T-cell (primary cell): Measurements from ENCODE around the gene TPRG1. TPM values are rescaled to one million over a fixed set of nuclear protein-coding genes. Genes with fewer than 3 reads are reported as not detected.

Experiments used
- ATAC-seq, 4 experiments: fragments of 200-7000 bp in 3 of 4; fragments of 150-1000 bp in 1 of 4; cut with Tn5 transposase; replicated peaks in 1 of 4; 1 replicate in 3 of 4; 2 replicates in 1 of 4; pipeline ENCODE4 v1.10.0; 2021; ENCODE audit warnings: moderate library complexity in 3 of 4, mild to moderate bottlenecking in 2 of 4, moderate number of reproducible peaks in 1 of 4
- CTCF ChIA-PET, 2 donors: fragments of 300-600 bp; sonication (Branson Sonifier 250); formaldehyde crosslinking; loops; one replicate each; lab custom pipeline; 2022; ENCODE audit warnings: antibody characterized with exemption in 2 of 2; lab: Charles Lee
- POLR2A ChIA-PET, 2 donors: fragments of 300-600 bp; sonication (Branson Sonifier 250); formaldehyde crosslinking; loops; one replicate each; lab custom pipeline; 2022; ENCODE audit warnings: antibody characterized with exemption in 2 of 2; lab: Charles Lee
- DNase-seq, 35 experiments: peaks; one replicate each; pipeline versions ENCODE4 v3.0.0 to v3.0.0-alpha.2; 2013 to 2023
- H3K27ac ChIP-seq: one replicate; pipeline ENCODE4 v1.5.1; 2013; ENCODE audit warnings: low read length
- H3K27me3 ChIP-seq, 2 experiments: replicated peaks in 1 of 2; 1 replicate in 1 of 2; 2 replicates in 1 of 2; pipeline versions ENCODE4 v1.6.1 to v1.7.0; 2013; ENCODE audit warnings: low read length in 1 of 2, mixed read lengths in 1 of 2; ENCODE audit not compliant: control insufficient read depth in 2 of 2, insufficient read depth in 2 of 2; ENCODE audit errors: extremely low read depth in 1 of 2
- H3K36me3 ChIP-seq, 2 donors: 1 replicate in 1 of 2; 2 replicates in 1 of 2; pipeline versions ENCODE4 v1.6.1 to v1.7.0; 2013; ENCODE audit warnings: low read length in 1 of 2; ENCODE audit not compliant: control insufficient read depth in 2 of 2, insufficient read depth in 1 of 2; ENCODE audit errors: extremely low read depth in 1 of 2
- H3K4me1 ChIP-seq, 2 experiments: 1 replicate in 1 of 2; 2 replicates in 1 of 2; pipeline versions ENCODE4 v1.6.1 to v1.7.0; 2013; ENCODE audit warnings: low read length in 2 of 2, mixed read lengths in 1 of 2; ENCODE audit not compliant: insufficient read depth in 2 of 2, control insufficient read depth in 1 of 2; ENCODE audit errors: extremely low read depth in 1 of 2
- H3K4me3 ChIP-seq, 2 donors: 1 replicate in 1 of 2; 2 replicates in 1 of 2; pipeline versions ENCODE4 v1.5.1 to v1.7.0; 2013; ENCODE audit warnings: mild to moderate bottlenecking in 2 of 2, low read length in 1 of 2, moderate library complexity in 1 of 2; ENCODE audit not compliant: control insufficient read depth in 1 of 2; ENCODE audit errors: extremely low read depth in 1 of 2
- H3K9me3 ChIP-seq: 2 replicates; pipeline ENCODE4 v1.7.0; 2013
- H3K27ac Mint-ChIP-seq, 2 donors: one replicate each; pipeline ENCODE4 v1.8.0; 2020 to 2021; ENCODE audit warnings: mild to moderate bottlenecking in 2 of 2, mixed read lengths in 2 of 2
- H3K27me3 Mint-ChIP-seq, 2 donors: one replicate each; pipeline ENCODE4 v1.8.0; 2021 to 2022; ENCODE audit warnings: mixed read lengths in 2 of 2
- H3K36me3 Mint-ChIP-seq: one replicate; pipeline ENCODE4 v1.8.0; 2021; ENCODE audit warnings: mixed read lengths
- H3K4me1 Mint-ChIP-seq, 3 donors: one replicate each; pipeline ENCODE4 v1.8.0; 2020 to 2022; ENCODE audit warnings: mixed read lengths in 3 of 3, mild to moderate bottlenecking in 1 of 3
- H3K4me3 Mint-ChIP-seq, 3 donors: one replicate each; pipeline ENCODE4 v1.8.0; 2020 to 2022; ENCODE audit warnings: mild to moderate bottlenecking in 3 of 3, mixed read lengths in 3 of 3, moderate library complexity in 3 of 3
- H3K9me3 Mint-ChIP-seq, 3 donors: one replicate each; pipeline ENCODE4 v1.8.0; 2020 to 2022; ENCODE audit warnings: mixed read lengths in 3 of 3
- whole genome bisulfite sequencing: methylation state at CpG from one replicate; pipeline ENCODE4 v1.1.5; 2013; ENCODE audit warnings: missing lambda C conversion rate; ENCODE audit not compliant: insufficient coverage; 5-methylcytosine and 5-hydroxymethylcytosine counted together
- total RNA-seq, 35 experiments: library from RNA in 6 of 35; stranded (reverse) in 6 of 35; fragments of 120-200 nt in 1 of 35; gene quantifications; one replicate each; pipeline versions ENCODE4 v1.2.1 to v1.2.4 and lab custom pipeline; 2013 to 2026

TPRG1 gene
- total RNA-seq, 5 donors from 2014 or later (not counting 1 experiment from before 2014, with no cell fraction given): 5.6 to 28.4 (median 15.5) TPM

DNA sequence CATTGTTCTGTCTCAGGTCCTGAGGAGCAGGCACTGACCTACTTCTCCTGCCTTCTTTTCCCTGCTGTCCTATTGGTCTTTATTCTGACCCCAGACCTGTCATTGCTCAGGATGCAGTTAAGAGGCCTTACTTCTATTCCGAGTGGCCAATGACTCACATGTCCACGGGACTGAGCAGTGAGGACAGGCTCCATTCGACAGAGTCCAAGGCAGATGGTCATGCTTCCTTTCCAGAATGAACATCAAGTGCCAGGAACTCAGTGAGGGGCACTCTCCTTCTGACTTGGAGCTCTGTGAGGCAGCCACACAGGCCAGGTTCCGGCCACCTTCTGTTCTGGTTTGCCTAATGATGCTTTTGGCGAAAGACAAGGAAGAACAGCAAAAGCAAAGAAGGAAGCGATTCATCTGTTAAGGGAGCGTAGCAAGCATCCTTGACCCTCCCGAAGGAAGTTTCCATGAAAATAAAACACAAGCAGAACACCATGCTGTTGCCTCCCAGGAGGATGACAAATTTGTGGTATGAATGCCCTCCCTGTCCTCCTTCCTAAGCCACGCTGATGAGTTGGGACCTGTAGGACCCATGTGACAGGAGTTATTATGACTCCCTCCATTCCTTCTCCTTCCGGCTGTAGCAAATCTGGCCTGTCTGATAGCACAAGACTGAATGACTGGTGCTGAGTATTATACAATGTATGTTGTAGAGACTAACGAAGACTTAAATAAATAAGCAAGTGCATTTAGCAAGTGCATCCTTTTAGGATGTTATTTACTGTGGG, 14.4 kb upstream of the TPRG1 start:
- H3K36me3 Mint-ChIP-seq: no peaks in the 10 kb centered on the region
- Histone ChIP-seq H3K27ac (no peak overlapping the region), H3K4me3 (no peak overlapping the region), H3K27me3 (no peaks in the 10 kb centered on the region), H3K9me3 (no peaks in the 10 kb centered on the region), H3K36me3 (no peaks in the 10 kb centered on the region), H3K4me1 (no peaks in the 10 kb centered on the region)
- ATAC-seq (no peak), DNase-seq (no peak)
- H3K4me1 Mint-ChIP-seq: no peaks in the 10 kb centered on the region
- POLR2A ChIA-PET: no interaction called here
- CTCF ChIA-PET: interaction anchor here in 1 of 2 donors (1.5 kb wide), 1 partner anchor 1417 kb away, joined by 3 read pairs; no protein-coding TSS in a partner anchor
- H3K9me3 Mint-ChIP-seq: no peaks in the 10 kb centered on the region
- no peak overlapping the region for H3K4me3 Mint-ChIP-seq
- peaks cover 0 to 6% of the 10 kb centered on the region in 2 donors for H3K27me3 Mint-ChIP-seq
- no peak overlapping the region for H3K27ac Mint-ChIP-seq
- 93% methylated on average over 6 of the region's 11 CpGs for whole genome bisulfite sequencing

GRCh38 chr3:189158034-189158433, 13.7 kb upstream of the TPRG1 start:
- no peaks in the 10 kb centered on the region for H3K36me3 ChIP-seq
- ATAC-seq (no peak), DNase-seq (no peak)
- POLR2A ChIA-PET: interaction anchor here in 1 of 2 donors (0.6 kb wide), 1 partner anchor 1548 kb away, joined by 4 read pairs; no protein-coding TSS in a partner anchor
- H3K9me3 Mint-ChIP-seq: no peaks in the 10 kb centered on the region
- peaks cover 0 to 6% of the 10 kb centered on the region in 2 donors for H3K27me3 Mint-ChIP-seq
- 45% methylated on average over 2 of the region's 7 CpGs for WGBS
- no peaks in the 10 kb centered on the region for H3K9me3 ChIP-seq
- H3K27ac Mint-ChIP-seq: no peak overlapping the region
- no peaks in the 10 kb centered on the region for H3K36me3 Mint-ChIP-seq
- H3K4me1 Mint-ChIP-seq: no peaks in the 10 kb centered on the region
- CTCF ChIA-PET: no interaction called here
- H3K4me3 Mint-ChIP-seq: no peak overlapping the region
- H3K27ac ChIP-seq: no peak overlapping the region
- no peak overlapping the region for H3K4me3 ChIP-seq
- H3K27me3 ChIP-seq: no peaks in the 10 kb centered on the region
- no peaks in the 10 kb centered on the region for H3K4me1 ChIP-seq

GRCh38 chr3:189160519-189161309, 11.1 kb upstream of the TPRG1 start:
- WGBS: 53% methylated on average over 3 of the region's 8 CpGs
- Histone ChIP-seq H3K4me3 (no peak overlapping the region), H3K27me3 (no peaks in the 10 kb centered on the region), H3K9me3 (no peaks in the 10 kb centered on the region), H3K27ac (no peak overlapping the region), H3K36me3 (no peaks in the 10 kb centered on the region), H3K4me1 (no peaks in the 10 kb centered on the region)
- POLR2A ChIA-PET: interaction anchor here in 1 of 2 donors (0.6 kb wide), 1 partner anchor 1425 kb away, joined by 3 read pairs; no protein-coding TSS in a partner anchor
- Mint-ChIP-seq H3K4me1 (no peaks in the 10 kb centered on the region), H3K36me3 (no peaks in the 10 kb centered on the region), H3K27ac (no peak overlapping the region), H3K9me3 (no peaks in the 10 kb centered on the region), H3K27me3 (peaks cover 0 to 6% of the 10 kb centered on the region in 2 donors), H3K4me3 (no peak overlapping the region)
- CTCF ChIA-PET: no interaction called here
- ATAC-seq (no peak), DNase-seq (no peak)

DNA sequence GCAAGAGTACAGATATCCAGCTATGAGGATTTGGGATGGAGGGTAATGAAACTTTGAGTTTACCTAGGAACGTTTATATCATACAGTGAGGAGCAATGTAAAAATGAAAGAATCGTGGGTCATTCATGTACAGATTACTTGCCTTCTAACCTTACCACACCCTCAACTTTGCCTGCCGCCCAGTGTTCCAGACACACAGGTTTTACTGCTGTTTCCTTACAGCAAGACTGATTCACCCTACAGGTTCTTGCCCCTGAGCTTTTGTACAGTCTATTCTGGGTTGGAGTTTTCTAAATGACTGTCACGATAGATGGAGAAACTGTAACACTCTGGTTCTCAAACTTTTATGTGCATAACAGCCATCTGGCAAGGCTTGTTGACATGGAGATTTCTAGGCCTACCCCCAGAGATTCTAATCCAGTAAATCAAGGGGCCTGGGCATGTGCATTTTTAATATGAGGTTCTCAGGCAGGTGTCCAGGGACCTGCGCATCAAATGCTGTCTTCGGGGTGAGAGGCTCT, 6.6 kb upstream of the TPRG1 start:
- ATAC-seq: no peak
- no peak overlapping the region for H3K27ac Mint-ChIP-seq
- no peaks in the 10 kb centered on the region for H3K9me3 Mint-ChIP-seq
- no peaks in the 10 kb centered on the region for H3K4me1 Mint-ChIP-seq
- H3K4me3 Mint-ChIP-seq: no peak overlapping the region
- Histone ChIP-seq H3K27ac (no peak overlapping the region), H3K4me3 (no peak overlapping the region), H3K4me1 (no peaks in the 10 kb centered on the region), H3K9me3 (no peaks in the 10 kb centered on the region), H3K36me3 (no peaks in the 10 kb centered on the region), H3K27me3 (no peaks in the 10 kb centered on the region)
- WGBS: 100% methylated on average over 2 of the region's 6 CpGs
- H3K36me3 Mint-ChIP-seq: no peaks in the 10 kb centered on the region
- DNase-seq: no peak
- ChIA-PET POLR2A (no interaction called here), CTCF (no interaction called here)
- no peaks in the 10 kb centered on the region for H3K27me3 Mint-ChIP-seq

DNA sequence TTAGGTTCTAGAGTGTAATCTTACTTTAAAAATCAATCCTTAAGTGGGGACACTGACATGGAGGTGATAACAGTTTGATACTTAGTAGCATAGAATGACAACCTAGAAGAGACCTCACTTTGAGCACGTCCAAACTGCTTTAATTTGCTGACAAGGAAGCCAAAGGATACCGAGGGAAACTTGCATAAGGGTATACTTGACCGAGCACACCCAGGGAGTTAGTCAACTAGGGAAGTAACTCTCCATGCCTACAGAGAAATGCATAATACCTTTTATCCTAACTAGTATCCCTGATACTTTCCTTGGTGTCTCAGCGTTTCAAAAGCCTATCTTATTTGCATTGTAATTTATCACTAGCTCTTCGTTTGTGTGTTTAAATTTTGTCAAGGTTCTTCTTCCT, 5.5 kb upstream of the TPRG1 start:
- Mint-ChIP-seq H3K4me3 (no peak overlapping the region), H3K9me3 (no peaks in the 10 kb centered on the region), H3K27ac (no peak overlapping the region), H3K4me1 (peaks cover under 1 to 3% (median 1%) of the 10 kb centered on the region in 3 donors), H3K27me3 (no peaks in the 10 kb centered on the region), H3K36me3 (no peaks in the 10 kb centered on the region)
- DNase-seq: no peak
- ATAC-seq: no peak
- POLR2A ChIA-PET: no interaction called here
- Histone ChIP-seq H3K36me3 (no peaks in the 10 kb centered on the region), H3K9me3 (no peaks in the 10 kb centered on the region), H3K4me3 (no peak overlapping the region), H3K27ac (no peak overlapping the region), H3K4me1 (no peaks in the 10 kb centered on the region), H3K27me3 (no peaks in the 10 kb centered on the region)
- CTCF ChIA-PET: no interaction called here
- 61% methylated on average over 2 of the region's 5 CpGs for WGBS

- ATAC-seq: no peak
- POLR2A ChIA-PET: no interaction called here
- no peak for DNase-seq
- peaks cover 9 to 11% (median 10%) of the 10 kb centered on the region in 3 donors for H3K4me1 Mint-ChIP-seq
- Histone ChIP-seq H3K36me3 (no peaks in the 10 kb centered on the region), H3K9me3 (no peaks in the 10 kb centered on the region), H3K4me3 (no peak overlapping the region), H3K27ac (no peak overlapping the region), H3K27me3 (no peaks in the 10 kb centered on the region), H3K4me1 (peaks cover 7% of the 10 kb centered on the region in 2 experiments)
- CTCF ChIA-PET: no interaction called here
- no peaks in the 10 kb centered on the region for H3K27me3 Mint-ChIP-seq
- no CpG with 5 or more reads among the region's 5 CpGs for whole genome bisulfite sequencing
- H3K36me3 Mint-ChIP-seq: no peaks in the 10 kb centered on the region
- H3K27ac Mint-ChIP-seq: no peak overlapping the region
- no peak overlapping the region for H3K4me3 Mint-ChIP-seq
- no peaks in the 10 kb centered on the region for H3K9me3 Mint-ChIP-seq
These were observed 4.6 kb upstream of the TPRG1 start for GRCh38 chr3:189167027-189167766.
